OCI-LY7 (cell line): ENCODE results near the gene ZNF138. TPM values are rescaled to one million over a fixed set of nuclear protein-coding genes. Genes with fewer than 3 reads are reported as not detected.

Experiments
- BruUV-seq: library from RNA; stranded (reverse); fragments of 400-500 nt; replicated peaks from 2 replicates; lab custom pipeline; 2021; lab: Mats Ljungman, UMichigan
- CTCF ChIA-PET: fragments of 300-600 bp; sonication (Branson Sonifier 250); formaldehyde crosslinking; loops from one replicate; lab custom pipeline; 2022; ENCODE audit warnings: antibody characterized with exemption; ENCODE audit not compliant: unreplicated experiment; lab: Charles Lee
- POLR2A ChIA-PET: fragments of 300-600 bp; sonication (Branson Sonifier 250); formaldehyde crosslinking; loops from one replicate; lab custom pipeline; 2022; ENCODE audit warnings: antibody characterized with exemption; lab: Charles Lee
- DNase-seq: peaks from one replicate; pipeline ENCODE4 v3.0.0-alpha.2; 2015; ENCODE audit warnings: low spot score
- H2AFZ ChIP-seq: fragments of 200-600 bp; sonication (generic), shearing (Covaris generic); 2 replicates; pipeline ENCODE4 v1.6.1; 2014; ENCODE audit warnings: mild to moderate bottlenecking, antibody characterized with exemption, low read length, moderate library complexity
- H3K27ac ChIP-seq: fragments of 200-600 bp; sonication (generic); 2 replicates; pipeline ENCODE4 v1.5.1; 2014; ENCODE audit warnings: mixed run types, low read depth, mild to moderate bottlenecking, moderate library complexity, low read length, inconsistent platforms; ENCODE audit not compliant: poor library complexity, severe bottlenecking
- H3K36me3 ChIP-seq: fragments of 200-600 bp; sonication (generic); 2 replicates; pipeline ENCODE4 v1.6.1; 2014; ENCODE audit warnings: mild to moderate bottlenecking, antibody characterized with exemption, low read length, moderate library complexity, mixed read lengths; ENCODE audit not compliant: insufficient read depth
- H3K4me1 ChIP-seq: fragments of 200-600 bp; sonication (generic); 2 replicates; pipeline ENCODE4 v1.5.1; 2014; ENCODE audit warnings: mild to moderate bottlenecking, low read length; ENCODE audit not compliant: insufficient read depth, poor library complexity, severe bottlenecking
- H3K4me2 ChIP-seq: fragments of 200-600 bp; sonication (generic); 2 replicates; pipeline ENCODE4 v1.6.1; 2014; ENCODE audit warnings: mild to moderate bottlenecking, low read length
- H3K4me3 ChIP-seq: fragments of 200-600 bp; sonication (generic); 2 replicates; pipeline ENCODE4 v1.5.1; 2014; ENCODE audit warnings: mild to moderate bottlenecking, low read depth, low read length; ENCODE audit not compliant: poor library complexity, severe bottlenecking
- H3K79me2 ChIP-seq: fragments of 200-600 bp; sonication (generic); 2 replicates; pipeline ENCODE4 v1.6.1; 2016; ENCODE audit warnings: low read depth, mild to moderate bottlenecking, low read length, moderate library complexity, mixed read lengths; ENCODE audit not compliant: insufficient read depth
- H3K9me2 ChIP-seq: fragments of 200-600 bp; sonication (generic); 2 replicates; pipeline ENCODE4 v1.6.1; 2016; ENCODE audit warnings: mild to moderate bottlenecking, low read length, mixed read lengths; ENCODE audit not compliant: insufficient read depth
- H3K9me3 ChIP-seq: fragments of 200-600 bp; sonication (generic); 2 replicates; pipeline ENCODE4 v1.6.1; 2014; ENCODE audit warnings: mild to moderate bottlenecking, mixed run types, low read length, mixed read lengths
- H4K20me1 ChIP-seq: fragments of 200-600 bp; sonication (generic); 2 replicates; pipeline ENCODE4 v1.6.1; 2014; ENCODE audit warnings: mild to moderate bottlenecking, antibody characterized with exemption, low read length, moderate library complexity, mixed read lengths; ENCODE audit not compliant: insufficient read depth
- CTCF ChIP-seq: fragments of 200-600 bp; sonication (generic); conservative IDR thresholded peaks from 2 replicates; pipeline ENCODE4 v1.5.1; 2014; ENCODE audit warnings: mild to moderate bottlenecking, antibody characterized with exemption, low read length, moderate library complexity, mixed read lengths
- EZH2phosphoT487 ChIP-seq: fragments of 200-600 bp; sonication (generic); IDR thresholded peaks from 2 replicates; pipeline ENCODE4 v1.6.1; 2018; ENCODE audit warnings: low read depth, borderline replicate concordance, mild to moderate bottlenecking, mixed run types, antibody characterized with exemption, low read length, moderate library complexity, mixed read lengths
- intact Hi-C: fragments of 100-400 bp; cut with micrococcal nuclease; formaldehyde crosslinking; loops from one replicate; pipeline ENCODE4 v1.10.0; 2022; ENCODE audit not compliant: unreplicated experiment
- total RNA-seq, 2 experiments: library from RNA; depleted of rRNA in 1 of 2; stranded (reverse); fragments of >200 nt in 1 of 2; shearing (Covaris generic) in 1 of 2; gene quantifications; 2 replicates each; pipeline ENCODE4 v1.2.3, GENCODE V29; 2014 to 2022

Gene ZNF138
- total RNA-seq, 2 experiments from 2014 or later, result 23.5 to 25.6 TPM

GRCh38 chr7:64849924-64850499 is 55.8 kb downstream of the ZNF138 start:
- ChIA-PET POLR2A (interaction anchor here (0.7 to 1.4 kb wide), 2 partner anchors 53 to 55 kb away, joined by 3 read pairs; partner anchors contain the start of gene ZNF273), CTCF (no interaction called here)
- intact Hi-C loops, result no loop called here
- H3K4me1 ChIP-seq, result peaks cover 3% of the 10 kb centered on the region
- no peaks in the 10 kb centered on the region for H3K9me3 ChIP-seq
- no TSS peak for BruUV-seq
- H3K4me3 ChIP-seq, result no peak overlapping the region
- no peak overlapping the region for H2AFZ ChIP-seq
- H3K36me3 ChIP-seq, result no peaks in the 10 kb centered on the region
- TF ChIP-seq CTCF, result no peak
- no peak for TF ChIP-seq EZH2phosphoT487
- no peaks in the 10 kb centered on the region for H4K20me1 ChIP-seq
- H3K9me2 ChIP-seq, result no peaks in the 10 kb centered on the region
- DNase-seq, result no peak
- no peaks in the 10 kb centered on the region for H3K79me2 ChIP-seq
- H3K27ac ChIP-seq, result no peak overlapping the region
- H3K4me2 ChIP-seq, result no peak overlapping the region

GRCh38 chr7:64853679-64854078 is 59.5 kb downstream of the ZNF138 start:
- CTCF ChIA-PET, result no interaction called here

More at GRCh38 chr7:64853679-64854078, 59.5 kb downstream of the ZNF138 start:
- intact Hi-C loops, result loop anchor here (2.0 kb wide), 1 partner anchor 21 kb away; no protein-coding TSS in a partner anchor
- Histone ChIP-seq H4K20me1 (no peaks in the 10 kb centered on the region), H3K36me3 (no peaks in the 10 kb centered on the region), H3K27ac (no peak overlapping the region), H3K4me2 (no peak overlapping the region), H2AFZ (no peak overlapping the region), H3K4me3 (no peak overlapping the region), H3K79me2 (no peaks in the 10 kb centered on the region), H3K9me3 (no peaks in the 10 kb centered on the region), H3K9me2 (no peaks in the 10 kb centered on the region), H3K4me1 (peaks cover 3% of the 10 kb centered on the region)
- DNase-seq, result no peak
- BruUV-seq, result no TSS peak
- POLR2A ChIA-PET, result no interaction called here
- no peak for TF ChIP-seq EZH2phosphoT487
- TF ChIP-seq CTCF, result no peak
